ENCODE data around the gene KIAA1549.
"Not testable (repeated sequence)": the region's sequence is repeated elsewhere in the genome, so short reads cannot be mapped to it uniquely, and the experiment has no call there.

KIAA1549 gene

DNA sequence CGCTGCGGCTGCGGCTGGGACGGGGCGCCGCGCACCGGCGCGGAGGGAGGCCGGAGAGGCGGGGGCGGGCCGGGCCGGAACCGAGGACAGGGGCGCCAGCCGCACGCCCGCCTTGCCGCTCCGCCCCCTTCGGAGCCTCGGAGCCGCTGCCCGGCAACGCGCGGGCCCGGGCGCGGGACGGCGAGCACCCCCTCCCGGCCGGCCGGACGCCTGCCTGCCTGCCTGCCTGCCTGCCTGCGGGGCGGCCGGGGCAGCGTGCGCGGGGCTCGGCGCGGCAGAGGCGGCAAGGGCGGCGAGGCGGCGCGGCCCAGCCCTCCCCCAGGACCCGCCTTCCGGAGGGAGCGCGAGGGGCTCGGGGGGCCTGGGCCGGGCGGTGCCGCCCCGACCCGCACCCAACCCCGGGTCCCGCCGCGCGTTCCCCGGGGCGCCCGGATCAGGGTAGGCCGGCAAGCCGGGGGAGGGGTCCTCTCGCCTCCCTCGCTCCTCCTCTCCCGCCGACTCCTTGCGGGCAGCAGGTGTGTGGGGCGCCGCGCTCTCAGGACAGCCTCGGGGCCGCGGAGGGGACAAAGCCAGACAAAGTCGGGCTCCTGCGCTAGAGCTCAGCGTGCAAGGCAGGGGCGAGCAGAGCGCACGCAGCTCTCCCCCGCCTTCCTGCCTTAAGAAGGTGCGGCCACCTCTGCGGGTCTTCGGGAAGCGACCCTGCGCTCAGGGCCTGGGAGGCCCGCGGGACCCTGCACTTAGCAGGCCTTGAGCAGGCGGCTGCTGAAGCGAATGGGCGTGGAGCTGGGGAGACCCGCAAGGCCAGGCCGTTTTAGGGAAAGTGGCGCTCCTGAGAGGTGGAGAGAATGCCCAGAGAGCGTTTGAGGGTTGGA, at the start of gene KIAA1549:
Gene KIAA1549 (minus strand): TSS at position 58 of the 872 bp plus-strand sequence. CDS start 120 bp downstream, outside the sequence.
- DNase-seq, result peak; percentile 39 to 59

DNA sequence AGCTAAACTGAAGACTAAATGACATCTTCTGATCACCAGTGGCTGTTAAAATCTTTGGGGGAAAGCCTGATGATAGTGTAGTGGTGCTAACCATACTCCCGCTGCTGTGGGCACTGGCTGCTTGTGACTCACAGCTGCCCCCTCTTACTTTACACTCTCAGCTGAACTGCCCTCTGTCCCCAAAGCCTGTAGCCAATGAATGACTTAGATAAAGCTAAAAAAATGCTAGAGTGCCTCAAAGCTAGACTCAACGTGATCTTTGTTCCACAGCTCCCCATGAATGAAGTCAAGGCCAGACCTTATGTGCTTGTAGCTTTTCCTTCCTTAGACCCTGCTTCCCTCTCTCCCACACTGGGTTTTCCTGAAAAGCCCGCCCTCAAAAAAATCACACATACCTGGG, 48.2 kb upstream of the KIAA1549 start:
- no peak for DNase-seq

DNA sequence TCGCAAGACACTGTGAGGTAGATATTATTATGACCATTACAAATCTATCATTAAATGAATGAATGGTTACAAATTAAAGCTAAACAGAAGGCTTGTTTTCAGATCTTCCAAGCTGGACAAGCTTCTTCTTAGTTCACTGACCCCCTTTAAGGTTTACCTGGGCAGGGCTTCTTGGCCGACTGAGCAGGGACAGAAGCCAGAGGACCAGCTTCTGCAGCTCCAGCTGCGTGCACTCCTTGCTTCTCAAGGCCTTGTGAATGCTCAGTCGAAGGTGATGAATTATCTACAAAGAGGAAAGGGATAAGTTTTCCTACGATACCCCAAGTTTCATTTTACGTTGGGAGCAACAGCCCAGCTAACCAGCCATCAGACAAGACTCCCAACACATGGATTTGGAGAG, 45.4 kb upstream of the KIAA1549 start:
- no peak for DNase-seq

DNA sequence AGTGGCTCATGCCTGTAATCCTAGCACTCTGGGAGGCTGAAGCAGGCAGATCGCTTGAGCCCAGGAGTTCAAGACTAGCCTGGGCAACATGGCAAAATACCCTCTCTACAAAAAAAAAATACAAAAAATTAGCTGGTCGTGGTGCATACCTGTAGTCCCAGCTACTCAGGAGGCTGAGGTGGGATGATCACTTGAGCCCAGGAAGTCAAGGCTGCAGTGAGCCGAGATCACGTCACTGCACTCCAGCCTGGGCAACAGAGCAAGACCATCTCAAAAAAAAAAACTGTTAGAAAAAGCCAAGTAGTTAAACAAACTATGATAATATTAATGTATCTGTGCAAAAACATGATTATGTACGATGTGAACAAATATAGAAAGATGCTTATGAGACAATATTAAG, 44.7 kb upstream of the KIAA1549 start:
- DNase-seq, result not testable (repeated sequence)

DNA sequence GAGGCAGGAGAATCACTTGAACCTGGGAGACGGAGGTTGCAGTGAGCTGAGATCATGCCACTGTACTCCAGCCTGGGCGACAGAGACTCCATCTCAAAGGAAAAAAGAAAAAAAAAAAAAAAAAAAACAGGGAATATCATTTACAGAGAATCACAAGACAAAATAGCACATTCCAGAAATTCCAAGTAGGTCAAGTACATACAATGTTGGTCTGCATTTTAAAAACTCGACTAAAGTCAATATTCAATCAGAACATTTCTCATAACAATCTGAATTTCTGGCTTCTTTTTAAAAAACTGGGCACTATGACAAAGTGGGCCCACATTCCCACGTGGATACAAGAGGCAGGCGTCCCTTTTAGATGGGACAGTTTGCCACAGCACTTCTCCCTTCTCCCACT, 41.9 kb upstream of the KIAA1549 start:
- no peak for DNase-seq

DNA sequence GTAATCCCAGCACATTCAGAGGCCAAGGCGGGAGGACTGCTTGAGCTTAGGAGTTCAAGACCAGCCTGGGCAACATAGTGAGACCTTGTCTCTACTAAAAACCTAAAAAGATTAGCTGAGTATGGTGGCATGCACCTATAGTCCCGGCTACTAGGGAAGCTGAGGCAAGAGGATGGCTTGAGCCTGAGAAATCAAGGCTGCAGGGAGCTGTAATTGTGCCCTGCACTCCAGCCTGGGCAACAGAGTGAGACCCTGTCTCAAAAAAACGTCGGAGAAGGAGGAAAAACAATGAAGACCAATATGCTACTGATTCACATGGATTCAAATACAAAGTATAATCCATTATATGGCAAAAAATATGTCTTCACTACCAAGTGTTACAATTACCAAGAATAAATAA, 41.1 kb upstream of the KIAA1549 start:
- no peak for DNase-seq

DNA sequence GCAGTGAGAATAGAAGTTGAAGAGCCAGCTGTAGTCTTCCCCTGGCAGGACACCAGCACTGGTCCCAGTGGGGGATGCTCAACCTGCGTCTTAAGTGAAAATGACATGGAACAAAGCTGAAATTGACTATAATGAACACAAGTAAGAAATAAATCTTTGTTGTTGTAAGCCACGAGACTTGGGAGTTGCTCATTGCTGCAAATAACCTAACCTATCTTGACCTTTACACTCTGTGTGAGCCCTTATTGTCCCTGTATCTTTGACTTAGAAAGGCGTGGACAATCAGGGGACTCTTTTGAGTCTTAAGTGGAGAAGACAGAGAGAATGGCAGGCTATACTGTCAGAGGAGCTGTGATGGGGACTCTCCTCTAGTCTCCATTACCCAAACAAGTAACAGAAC, 37.7 kb upstream of the KIAA1549 start:
- no peak for DNase-seq

DNA sequence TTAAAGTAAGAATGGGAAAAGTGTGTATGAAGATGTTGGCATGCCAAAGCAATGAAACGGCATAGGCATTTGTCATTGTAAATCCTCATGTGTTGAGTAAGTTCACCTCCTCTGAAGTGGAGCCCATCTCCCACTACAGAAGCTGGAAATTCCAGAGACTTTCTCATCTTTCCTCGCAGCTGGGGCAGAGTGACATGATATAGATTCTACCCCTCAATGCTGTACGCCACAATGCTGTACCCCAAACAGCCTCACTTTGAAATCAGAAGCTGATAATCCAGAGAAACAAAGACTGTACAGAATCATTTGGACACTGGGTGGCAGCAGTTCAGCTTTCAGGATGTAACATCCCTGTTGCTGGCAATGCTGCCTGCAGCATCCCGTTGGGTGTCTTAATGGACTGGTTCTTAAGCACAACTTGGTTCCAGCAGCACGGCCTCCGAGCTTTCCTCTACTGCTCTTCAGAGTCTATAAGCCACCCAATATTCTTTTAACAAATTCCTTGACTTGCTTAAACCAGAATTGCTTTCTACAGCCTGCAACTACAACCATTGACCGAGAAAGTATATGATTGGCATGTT, 35.8 kb upstream of the KIAA1549 start:
- peak; percentile 53 for DNase-seq

DNA sequence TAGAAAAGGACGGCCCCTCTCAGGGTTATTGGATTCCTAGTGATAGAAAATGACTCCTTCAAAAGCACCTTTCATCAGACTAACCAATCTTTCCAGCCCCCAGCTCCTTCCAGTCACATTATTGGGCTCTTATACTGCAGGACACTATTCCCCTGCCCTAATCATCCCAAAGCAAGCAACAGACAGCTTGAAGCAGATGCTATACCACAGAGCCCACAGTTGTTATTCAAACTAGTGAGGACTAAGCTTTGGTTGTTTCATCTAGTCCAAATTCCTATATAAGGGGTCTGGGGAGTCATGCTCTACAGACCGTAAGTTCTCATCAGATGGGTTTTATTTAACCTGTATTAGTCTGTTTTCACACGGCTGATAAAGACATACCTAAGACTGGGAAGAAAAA, 30.2 kb upstream of the KIAA1549 start:
- DNase-seq, result no peak

DNA sequence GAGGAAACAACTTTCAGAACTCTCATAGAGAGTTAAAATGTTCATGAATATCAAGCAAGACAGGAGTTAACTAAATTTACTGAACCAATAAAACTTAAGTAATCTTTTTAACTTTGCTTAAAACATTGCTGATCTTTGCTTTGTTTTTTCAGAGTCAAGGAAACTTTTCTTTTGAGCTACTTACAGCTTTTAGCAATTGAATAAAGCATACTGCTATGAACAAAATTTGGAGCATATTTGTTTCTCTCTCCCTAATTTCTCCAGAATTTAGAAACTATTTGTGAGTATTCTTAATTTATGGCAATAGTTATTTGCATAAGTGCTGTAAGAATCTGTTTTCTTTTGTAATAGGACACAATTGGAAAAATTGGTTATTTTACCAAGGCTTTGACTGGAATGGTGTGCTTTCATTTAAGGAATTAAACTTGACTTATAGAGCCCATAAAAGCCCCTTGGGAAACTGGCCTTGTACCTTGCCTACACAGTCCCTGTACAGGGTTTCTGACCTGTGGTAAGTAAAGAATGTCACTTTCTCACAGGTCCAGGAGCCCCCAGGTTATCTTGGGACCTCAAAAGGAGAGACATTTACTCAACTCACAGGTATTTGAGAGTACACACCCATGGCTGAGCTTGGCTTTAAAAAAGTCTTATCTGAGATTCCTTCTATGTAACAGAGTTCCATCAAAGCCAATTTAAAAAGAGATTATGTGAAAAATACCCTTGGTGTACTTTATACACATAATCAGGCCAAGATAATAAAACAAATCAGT, 23.3 kb upstream of the KIAA1549 start:
- DNase-seq, result no peak

DNA sequence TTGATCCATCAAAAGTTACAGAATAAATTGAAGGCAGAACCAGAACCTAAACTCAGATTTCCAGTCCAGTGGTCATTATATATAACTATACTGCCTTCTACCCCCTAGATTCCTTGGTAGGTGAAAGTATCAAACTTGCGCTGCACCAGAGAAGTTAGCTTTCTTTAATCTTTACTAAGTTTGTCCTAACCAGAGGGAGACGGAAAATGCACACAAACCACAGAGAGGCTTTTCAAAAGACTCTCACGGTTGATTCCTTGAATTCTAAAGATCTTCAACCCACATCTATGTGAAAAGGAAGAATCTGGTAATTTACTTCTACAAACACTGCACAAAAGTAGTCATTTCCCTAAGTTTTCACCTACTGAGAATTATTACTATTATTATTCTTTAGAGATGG, 18.2 kb upstream of the KIAA1549 start:
- no peak for DNase-seq

DNA sequence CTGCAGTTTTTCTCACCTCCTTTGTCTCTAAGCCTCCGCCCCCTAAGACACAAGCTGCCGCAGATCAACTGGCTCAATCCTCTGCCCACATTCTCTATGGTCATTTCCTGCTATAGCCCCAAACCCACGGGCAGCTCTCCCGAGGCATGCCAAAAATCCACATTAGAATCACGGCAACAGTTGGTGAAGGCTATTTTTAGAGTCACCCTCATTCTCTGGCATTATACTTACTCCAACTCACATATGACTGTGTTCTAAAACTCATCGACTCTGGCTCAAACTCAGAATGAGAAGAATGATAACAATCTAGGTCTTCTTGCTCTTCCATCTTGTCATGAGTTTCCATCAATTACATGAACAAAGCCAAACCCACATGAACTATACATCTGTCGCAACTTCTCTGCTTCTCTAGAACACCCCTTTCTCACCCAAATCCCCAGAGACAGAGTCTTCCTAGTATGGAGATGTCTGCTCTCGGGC, 10.9 kb upstream of the KIAA1549 start:
- no peak for DNase-seq

DNA sequence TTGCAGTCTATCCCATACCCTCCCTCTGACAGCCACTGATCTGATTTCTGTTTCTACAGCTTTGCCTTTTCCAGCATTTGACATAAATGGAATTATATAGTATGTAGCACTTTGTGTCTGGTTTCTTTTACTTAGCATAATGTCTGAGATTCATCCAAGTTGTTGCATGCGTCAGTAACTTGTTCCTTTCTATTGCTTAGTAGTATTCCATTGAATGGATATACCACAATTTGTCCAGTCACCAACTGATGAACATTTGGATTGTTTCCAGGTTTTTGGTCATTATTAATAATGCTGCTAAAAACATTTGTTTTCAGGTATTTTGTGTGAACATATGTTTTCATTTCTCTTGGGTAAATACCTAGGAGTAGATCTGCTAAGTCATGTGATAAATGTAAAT, 6.5 kb upstream of the KIAA1549 start:
- no peak for DNase-seq

DNA sequence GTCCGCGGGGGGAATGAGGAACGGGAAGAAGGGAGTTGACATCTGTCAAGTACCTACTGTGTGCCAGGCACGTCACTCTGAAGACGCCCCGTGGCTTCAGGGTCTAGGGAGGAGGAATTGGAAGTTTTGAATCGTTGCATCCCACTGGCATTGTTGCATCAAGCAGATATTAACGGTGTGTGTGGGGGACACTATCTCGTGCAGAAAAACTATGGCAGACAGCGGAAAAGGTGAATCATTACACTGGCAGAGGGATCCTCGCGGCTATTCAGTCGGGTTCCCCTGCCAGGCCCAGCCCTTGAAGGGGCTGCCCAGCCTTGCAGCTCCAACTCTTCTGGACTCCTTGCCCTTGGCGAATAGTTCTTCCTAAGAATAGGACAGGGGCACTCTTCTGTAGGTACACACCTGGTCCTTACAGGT, 1.0 kb upstream of the KIAA1549 start:
- DNase-seq, result no peak

DNA sequence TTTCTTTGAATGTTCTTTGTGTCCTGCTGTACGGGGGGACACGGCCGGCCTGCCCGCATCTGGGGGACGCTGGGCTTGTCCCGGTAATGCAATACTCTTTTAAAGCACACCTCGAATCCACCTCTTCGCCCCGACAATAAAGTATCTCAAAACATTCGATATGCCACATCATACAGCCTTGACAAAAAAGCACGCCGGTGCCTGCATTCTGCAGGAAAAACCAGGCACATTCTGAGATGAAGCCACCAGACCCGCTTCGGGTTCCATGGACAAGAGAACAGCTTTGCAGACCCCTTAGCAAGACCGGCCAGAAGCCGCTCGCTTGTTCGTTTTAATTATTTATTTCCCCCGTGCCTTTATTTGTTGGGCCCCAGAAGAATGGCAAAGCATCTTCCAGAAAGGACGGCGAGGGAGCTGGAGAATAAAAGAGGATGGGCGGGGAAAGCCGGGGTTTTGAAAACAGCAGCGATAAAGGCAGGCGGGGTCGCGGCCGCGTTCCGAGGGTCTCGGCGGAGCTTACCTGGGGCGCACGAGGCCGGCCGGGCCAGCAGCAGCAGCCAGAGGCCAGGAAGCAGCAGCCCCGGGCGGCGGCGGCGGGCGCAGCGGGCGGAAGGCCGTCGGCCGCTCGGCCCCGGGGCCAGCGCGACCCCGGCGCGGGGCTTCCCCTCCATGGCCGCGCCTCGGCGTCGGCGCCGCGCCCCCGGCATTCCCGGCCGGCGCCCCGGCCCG, 462 bp downstream of the KIAA1549 start:
- no peak for DNase-seq

DNA sequence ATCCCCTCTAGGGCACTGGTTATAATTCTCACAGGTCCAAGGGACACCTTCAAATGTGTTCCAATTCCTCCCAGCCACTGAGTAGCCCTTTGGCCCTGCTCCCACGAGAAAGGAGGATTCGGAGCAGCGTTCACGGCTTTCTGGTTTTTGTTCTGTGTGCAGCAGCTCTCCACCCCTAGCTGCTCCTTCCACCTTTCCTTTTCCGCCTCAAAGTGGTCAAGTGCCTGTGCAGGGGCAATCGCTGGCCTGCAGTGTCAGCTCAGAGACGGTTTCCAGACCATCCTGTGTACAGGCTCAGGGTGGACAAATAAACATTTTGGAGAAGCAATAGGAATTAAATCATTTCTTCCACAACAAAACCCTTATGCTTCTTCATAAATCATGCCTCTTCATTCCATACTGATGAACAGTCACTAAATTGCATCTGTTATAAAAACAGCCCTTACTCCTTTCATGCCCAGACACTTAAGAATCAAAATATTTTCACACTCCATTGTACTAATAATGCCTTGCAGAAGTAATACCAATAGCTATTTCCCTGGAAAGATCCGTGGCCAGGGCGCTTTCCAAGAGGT, 1.1 kb downstream of the KIAA1549 start:
- DNase-seq, result no peak

DNA sequence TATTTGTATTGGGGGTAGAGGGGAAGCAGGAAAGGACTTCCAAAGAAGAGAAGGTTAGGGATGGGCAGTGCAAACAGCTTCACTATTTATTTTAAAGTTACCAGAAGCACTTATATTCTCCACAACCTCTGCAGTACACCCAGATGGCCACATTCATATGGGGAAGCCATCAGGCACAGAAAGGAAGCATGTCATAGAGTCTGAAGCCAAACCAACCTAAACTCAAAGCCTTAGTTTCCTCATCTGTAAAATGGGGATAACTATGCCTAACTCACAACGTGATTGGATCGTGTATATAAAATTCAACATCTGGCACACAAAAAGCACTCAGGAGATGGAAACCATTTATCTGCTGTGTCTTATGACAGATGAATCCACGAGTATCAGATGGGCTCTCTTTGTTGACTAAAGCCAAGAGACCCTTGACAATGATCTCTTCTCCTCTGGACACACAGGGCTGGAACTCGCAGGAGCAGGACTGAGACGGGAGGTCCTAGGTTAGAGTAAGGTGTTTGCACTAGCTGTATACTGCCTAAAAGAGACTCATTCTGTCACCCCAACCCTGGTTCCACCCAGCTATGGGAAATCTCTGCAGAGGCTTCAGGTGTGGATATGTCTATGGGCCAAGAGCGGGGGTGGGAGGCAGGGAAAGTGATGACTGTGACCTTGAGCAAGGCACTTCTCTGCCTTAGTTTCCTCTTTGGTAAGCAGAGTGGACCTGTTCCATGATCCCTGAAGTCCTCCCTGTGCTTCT, 1.8 kb downstream of the KIAA1549 start:
- DNase-seq, result no peak

DNA sequence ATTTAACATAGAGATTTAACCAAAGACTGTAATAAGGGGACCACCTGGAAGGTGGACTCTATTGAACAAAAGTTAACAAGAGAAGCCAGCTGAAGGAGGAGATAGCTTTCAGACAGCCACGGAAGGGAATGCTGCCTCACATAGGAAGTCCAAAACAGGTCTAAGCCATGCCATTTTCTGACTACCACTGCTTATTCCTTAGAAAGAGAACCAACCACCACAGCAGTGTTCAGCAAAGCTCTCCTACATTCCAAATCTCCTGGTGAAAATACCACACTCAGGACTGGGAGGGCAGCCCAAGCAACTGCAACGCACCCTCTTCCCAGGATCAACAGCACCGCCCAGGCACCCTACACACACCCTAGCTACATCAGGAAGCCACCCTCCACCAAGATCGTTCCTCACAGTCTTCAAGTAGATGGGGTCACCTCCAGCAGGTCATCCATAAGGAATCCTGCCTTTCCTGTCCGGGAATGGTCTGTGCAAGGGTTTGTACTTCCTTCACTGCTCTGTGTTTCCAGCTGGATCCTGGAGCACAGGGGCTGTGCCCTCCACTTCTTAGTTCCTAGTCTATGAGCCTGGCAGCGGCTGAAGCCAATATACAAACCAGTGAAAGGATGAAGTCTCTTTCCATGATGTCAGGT, 2.5 kb downstream of the KIAA1549 start:
- DNase-seq, result no peak

DNA sequence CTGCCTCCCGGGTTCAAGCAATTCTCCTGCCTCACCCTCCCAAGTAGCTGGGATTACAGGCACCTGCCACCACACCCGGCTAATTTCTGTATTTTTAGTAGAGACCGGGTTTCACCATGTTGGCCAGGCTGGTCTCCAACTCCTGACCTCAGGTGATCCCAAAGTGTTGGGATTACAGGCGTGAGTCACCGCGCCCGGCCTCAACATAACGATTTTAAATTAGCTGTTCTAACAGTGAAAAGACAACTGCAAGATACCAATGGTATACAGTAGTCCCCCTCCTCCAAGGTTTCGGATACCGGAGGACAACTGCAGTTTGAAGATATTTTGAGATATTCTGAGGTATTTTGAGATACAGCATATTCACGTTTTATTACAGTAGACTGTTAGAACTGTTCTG, 5.0 kb downstream of the KIAA1549 start:
- DNase-seq, result not testable (repeated sequence)

DNA sequence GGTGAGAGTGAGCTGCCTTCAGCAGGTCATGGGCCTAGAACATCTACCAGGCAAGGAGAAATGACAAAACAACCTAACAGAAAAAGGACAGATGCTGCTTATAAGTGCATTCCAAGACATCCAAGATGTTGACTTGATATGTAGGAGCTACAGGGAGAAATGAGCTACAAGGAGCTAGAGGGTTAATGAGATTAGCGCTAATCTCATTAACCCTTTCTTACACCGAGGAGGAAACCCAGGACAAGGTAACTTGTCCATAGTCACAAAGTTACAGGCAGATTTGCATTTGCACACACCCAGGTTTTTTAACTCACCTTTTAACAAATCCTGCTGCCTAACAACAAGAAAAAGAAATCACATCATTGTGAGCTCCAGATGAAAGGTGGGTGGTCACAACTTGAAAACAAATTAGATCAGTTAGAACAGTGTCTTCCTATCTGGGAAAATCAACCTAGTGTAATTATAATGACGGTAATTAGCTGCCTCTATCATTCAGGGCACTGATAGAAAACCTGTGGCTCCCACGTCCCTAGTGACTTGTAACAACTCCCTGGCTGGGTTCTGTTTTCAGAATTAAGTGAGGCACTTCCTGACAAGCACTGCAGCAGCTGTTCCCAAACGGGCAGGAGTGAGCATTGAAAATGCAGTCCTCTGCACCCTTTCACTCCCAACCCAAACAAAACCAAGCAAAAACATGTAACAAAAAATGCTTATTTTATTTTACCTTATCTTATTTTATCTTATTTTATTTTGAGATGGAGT, 5.7 kb downstream of the KIAA1549 start:
- no peak for DNase-seq
